GM15510 (cell line): ENCODE results near the gene CD99L2.

Experiments used
- POLR2A ChIP-seq: IDR thresholded peaks from 3 replicates; pipeline ENCODE4 v1.6.1; 2011; ENCODE audit warnings: borderline replicate concordance; ENCODE audit not compliant: insufficient read length; ENCODE audit errors: extremely low read depth

CD99L2 gene

GRCh38 chrX:150763810-150764209 is 134.7 kb downstream of the CD99L2 start:
- no peak for TF ChIP-seq POLR2A

- no peak for TF ChIP-seq POLR2A
Observed at GRCh38 chrX:150763303-150763797, 135.1 kb downstream of the CD99L2 start.

GRCh38 chrX:150762258-150763165 is 136.0 kb downstream of the CD99L2 start:
- no peak for TF ChIP-seq POLR2A

- no peak for TF ChIP-seq POLR2A
Observed at GRCh38 chrX:150761819-150762216, 136.7 kb downstream of the CD99L2 start.

GRCh38 chrX:150761176-150761818 is 137.2 kb downstream of the CD99L2 start:
- no peak for TF ChIP-seq POLR2A

- TF ChIP-seq POLR2A, result no peak
Observed at GRCh38 chrX:150759568-150760416, 138.7 kb downstream of the CD99L2 start.

GRCh38 chrX:150757371-150757770 is 141.1 kb downstream of the CD99L2 start:
- TF ChIP-seq POLR2A, result no peak

- TF ChIP-seq POLR2A, result no peak
Observed at GRCh38 chrX:150753968-150754367, 144.5 kb downstream of the CD99L2 start.

GRCh38 chrX:150753357-150753756 is 145.1 kb downstream of the CD99L2 start:
- no peak for TF ChIP-seq POLR2A

GRCh38 chrX:150752124-150752523 is 146.3 kb downstream of the CD99L2 start:
- no peak for TF ChIP-seq POLR2A

GRCh38 chrX:150736475-150736874 is 162.0 kb downstream of the CD99L2 start:
- no peak for TF ChIP-seq POLR2A

GRCh38 chrX:150731795-150732194 is 166.7 kb downstream of the CD99L2 start:
- no peak for TF ChIP-seq POLR2A

GRCh38 chrX:150730719-150731118 is 167.7 kb downstream of the CD99L2 start:
- TF ChIP-seq POLR2A, result no peak

- no peak for TF ChIP-seq POLR2A
Observed at GRCh38 chrX:150729956-150730355, 168.5 kb downstream of the CD99L2 start.

- no peak for TF ChIP-seq POLR2A
Observed at GRCh38 chrX:150719621-150720020, 178.8 kb downstream of the CD99L2 start.
